ENCODE results near the gene SETD5. TPM values are rescaled to one million over a fixed set of nuclear protein-coding genes. Genes with fewer than 3 reads are reported as not detected.

SETD5 gene
- total RNA-seq, 2 donors from 2014 or later, result 261 to 289 TPM

- Mint-ChIP-seq H3K36me3 (ENCODE audit: low read depth) (peaks cover 72% of the 10 kb centered on the region), H3K27me3 (ENCODE audit: insufficient read depth) (no peaks in the 10 kb centered on the region), H3K27ac (no peak overlapping the region), H3K4me3 (no peak overlapping the region), H3K9me3 (no peaks in the 10 kb centered on the region), H3K4me1 (peaks cover 24% of the 10 kb centered on the region)
- no peaks in the 10 kb centered on the region for H3K9me3 ChIP-seq (ENCODE audit: control insufficient read depth, low read length)
- no peak overlapping the region for H3K9ac ChIP-seq (ENCODE audit: extremely low read depth, low read length, poor library complexity, severe bottlenecking)
- no peak for TF ChIP-seq CTCF (conservative IDR thresholded peaks at IDR 0.05)
- no peaks in the 10 kb centered on the region for H3K4me1 ChIP-seq (ENCODE audit: control insufficient read depth, insufficient read depth, low read length)
- H3K36me3 ChIP-seq (ENCODE audit: control insufficient read depth, insufficient read depth, low read length), result peaks cover 95% of the 10 kb centered on the region
- H3K27me3 ChIP-seq (ENCODE audit: control insufficient read depth, insufficient read depth, low read length, poor library complexity, severe bottlenecking), result no peaks in the 10 kb centered on the region
- no peak overlapping the region for H3K4me3 ChIP-seq (ENCODE audit: low read length)
- 92% methylated on average over 2 of the region's 2 CpGs; no CpG with 5 or more reads in 1 of the 2 experiments for WGBS, 2 experiments (ENCODE audit: insufficient coverage in 1 of 2, insufficient read length in 1 of 2)
- H3K27ac ChIP-seq (ENCODE audit: low read depth, low read length), result no peak overlapping the region
- no peak for DNase-seq
Measured at GRCh38 chr3:9387322-9387655, 10.1 kb upstream of the SETD5 start.

- Mint-ChIP-seq H3K9me3 (no peaks in the 10 kb centered on the region), H3K4me3 (no peak overlapping the region), H3K27ac (no peak overlapping the region), H3K36me3 (ENCODE audit: low read depth) (peaks cover 70% of the 10 kb centered on the region), H3K4me1 (peaks cover 32% of the 10 kb centered on the region), H3K27me3 (ENCODE audit: insufficient read depth) (no peaks in the 10 kb centered on the region)
- Histone ChIP-seq H3K4me3 (ENCODE audit: low read length) (no peak overlapping the region), H3K9ac (ENCODE audit: extremely low read depth, low read length, poor library complexity, severe bottlenecking) (no peak overlapping the region), H3K36me3 (ENCODE audit: control insufficient read depth, insufficient read depth, low read length) (peaks cover 93% of the 10 kb centered on the region), H3K27ac (ENCODE audit: low read depth, low read length) (no peak overlapping the region), H3K4me1 (ENCODE audit: control insufficient read depth, insufficient read depth, low read length) (peaks cover 4% of the 10 kb centered on the region), H3K27me3 (ENCODE audit: control insufficient read depth, insufficient read depth, low read length, poor library complexity, severe bottlenecking) (no peaks in the 10 kb centered on the region), H3K9me3 (ENCODE audit: control insufficient read depth, low read length) (no peaks in the 10 kb centered on the region)
- TF ChIP-seq CTCF (conservative IDR thresholded peaks at IDR 0.05), result no peak
- DNase-seq, result no peak
- 94% methylated on average over 2 of the region's 2 CpGs for WGBS, 2 experiments (ENCODE audit: insufficient coverage in 1 of 2, insufficient read length in 1 of 2)
Measured at GRCh38 chr3:9388142-9388541, 9.3 kb upstream of the SETD5 start.

- no peaks in the 10 kb centered on the region for H3K27me3 ChIP-seq (ENCODE audit: control insufficient read depth, insufficient read depth, low read length, poor library complexity, severe bottlenecking)
- TF ChIP-seq CTCF (conservative IDR thresholded peaks at IDR 0.05), result no peak
- no peak overlapping the region for H3K9ac ChIP-seq (ENCODE audit: extremely low read depth, low read length, poor library complexity, severe bottlenecking)
- Mint-ChIP-seq H3K36me3 (ENCODE audit: low read depth) (peaks cover 76% of the 10 kb centered on the region), H3K4me3 (no peak overlapping the region), H3K27ac (no peak overlapping the region), H3K9me3 (no peaks in the 10 kb centered on the region), H3K4me1 (peaks cover 35% of the 10 kb centered on the region), H3K27me3 (ENCODE audit: insufficient read depth) (no peaks in the 10 kb centered on the region)
- 93 to 99% methylated on average over 3 to 5 of the region's 5 CpGs for WGBS, 2 experiments (ENCODE audit: insufficient coverage in 1 of 2, insufficient read length in 1 of 2)
- no peak for DNase-seq
- peaks cover 7% of the 10 kb centered on the region for H3K4me1 ChIP-seq (ENCODE audit: control insufficient read depth, insufficient read depth, low read length)
- H3K4me3 ChIP-seq (ENCODE audit: low read length), result no peak overlapping the region
- no peaks in the 10 kb centered on the region for H3K9me3 ChIP-seq (ENCODE audit: control insufficient read depth, low read length)
- H3K36me3 ChIP-seq (ENCODE audit: control insufficient read depth, insufficient read depth, low read length), result peaks cover 95% of the 10 kb centered on the region
- no peak overlapping the region for H3K27ac ChIP-seq (ENCODE audit: low read depth, low read length)
Measured at GRCh38 chr3:9388562-9389272, 8.7 kb upstream of the SETD5 start.

Measured in endodermal cell (in vitro differentiated cells).